HepG2 (cell line): ENCODE measurements around the gene DTYMK. TPM values are rescaled to one million over a fixed set of nuclear protein-coding genes. Genes with fewer than 3 reads are reported as not detected.

ENCODE experiments used
- ARHGAP35 ChIP-seq: sonication (generic); formaldehyde crosslinking; IDR thresholded peaks from 2 replicates; pipeline ENCODE4 v1.9.0; 2022; ENCODE audit warnings: mild to moderate bottlenecking, inconsistent platforms, moderate library complexity, missing genetic modification reagents, borderline replicate concordance
- CHD2 ChIP-seq: IDR thresholded peaks from 2 replicates; pipeline ENCODE4 v1.6.1; 2011; ENCODE audit warnings: low read depth, low read length, improper control_type of control experiment
- DBP ChIP-seq: sonication (generic); formaldehyde crosslinking; IDR thresholded peaks from 2 replicates; pipeline ENCODE4 v1.4.0; 2020; ENCODE audit warnings: missing genetic modification reagents; ENCODE audit errors: not compliant biosample characterization
- ELF1 ChIP-seq: sonication (generic); formaldehyde crosslinking; IDR thresholded peaks from 2 replicates; pipeline ENCODE4 v1.4.0; 2020; ENCODE audit warnings: missing genetic modification reagents
- FOXK1 ChIP-seq: sonication (generic); formaldehyde crosslinking; IDR thresholded peaks from 2 replicates; pipeline ENCODE4 v1.4.0; 2020; ENCODE audit warnings: low read depth, missing genetic modification reagents, borderline replicate concordance
- ONECUT2 ChIP-seq: sonication (generic); formaldehyde crosslinking; IDR thresholded peaks from 2 replicates; pipeline ENCODE4 v1.4.0; 2020; ENCODE audit warnings: missing genetic modification reagents
- PBX3 ChIP-seq: sonication (generic); formaldehyde crosslinking; IDR thresholded peaks from 2 replicates; pipeline ENCODE4 v1.8.1; 2023; ENCODE audit warnings: missing genetic modification reagents, inconsistent platforms, borderline replicate concordance
- POLR2G ChIP-seq: fragments of 200-400 bp; formaldehyde crosslinking; IDR thresholded peaks from 2 replicates; pipeline ENCODE4 v1.6.1; 2018; ENCODE audit warnings: mild to moderate bottlenecking, low read depth, low read length, moderate library complexity
- RARG ChIP-seq: sonication (generic); formaldehyde crosslinking; IDR thresholded peaks from 2 replicates; pipeline ENCODE4 v1.4.0; 2020; ENCODE audit warnings: low read depth, mild to moderate bottlenecking, missing genetic modification reagents
- RORA ChIP-seq: sonication (generic); formaldehyde crosslinking; IDR thresholded peaks from 2 replicates; pipeline ENCODE4 v1.5.0; 2020; ENCODE audit warnings: mild to moderate bottlenecking, missing genetic modification reagents, moderate library complexity
- SMARCC2 ChIP-seq: fragments of 450-650 bp; IDR thresholded peaks from 2 replicates; pipeline ENCODE4 v1.6.1; 2017; ENCODE audit warnings: antibody characterized with exemption, mild to moderate bottlenecking
- TCF7L2 ChIP-seq: IDR thresholded peaks from 2 replicates; pipeline ENCODE4 v1.6.1; 2011; ENCODE audit warnings: mild to moderate bottlenecking, low read depth, low read length, moderate library complexity
- THYN1 ChIP-seq: sonication (generic); formaldehyde crosslinking; IDR thresholded peaks from 2 replicates; pipeline ENCODE4 v1.8.1; 2023; ENCODE audit warnings: low read depth, mild to moderate bottlenecking, moderate library complexity, missing genetic modification reagents, borderline replicate concordance
- TOPORS ChIP-seq: sonication (generic); formaldehyde crosslinking; IDR thresholded peaks from 2 replicates; pipeline ENCODE4 v1.8.0; 2023; ENCODE audit warnings: mild to moderate bottlenecking, missing genetic modification reagents
- ZBTB43 ChIP-seq: sonication (generic); formaldehyde crosslinking; conservative IDR thresholded peaks from 2 replicates; pipeline ENCODE4 v1.4.0; 2020; ENCODE audit warnings: missing genetic modification reagents
- ZNF10 ChIP-seq: sonication (generic); formaldehyde crosslinking; IDR thresholded peaks from 2 replicates; pipeline ENCODE4 v1.4.0; 2020; ENCODE audit warnings: mild to moderate bottlenecking, low read depth, missing genetic modification reagents, borderline replicate concordance
- ZNF205 ChIP-seq: IDR thresholded peaks from 2 replicates; pipeline ENCODE4 v1.6.1; 2018; ENCODE audit warnings: missing biosample characterization, missing genetic modification reagents
- ZNF234 ChIP-seq: sonication (generic); formaldehyde crosslinking; conservative IDR thresholded peaks from 2 replicates; pipeline ENCODE4 v1.5.1; 2020; ENCODE audit warnings: mild to moderate bottlenecking, missing genetic modification reagents
- ZNF296 ChIP-seq: sonication (generic); formaldehyde crosslinking; conservative IDR thresholded peaks from 2 replicates; pipeline ENCODE4 v1.5.0; 2020; ENCODE audit warnings: mild to moderate bottlenecking, missing genetic modification reagents
- ZNF337 ChIP-seq: sonication (generic); formaldehyde crosslinking; IDR thresholded peaks from 2 replicates; pipeline ENCODE4 v1.5.1; 2020; ENCODE audit warnings: missing genetic modification reagents, low read depth, mild to moderate bottlenecking, borderline replicate concordance
- ZNF451 ChIP-seq: sonication (generic); formaldehyde crosslinking; IDR thresholded peaks from 2 replicates; pipeline ENCODE4 v1.5.0; 2020; ENCODE audit warnings: mild to moderate bottlenecking, missing genetic modification reagents
- ZNF468 ChIP-seq: sonication (generic); formaldehyde crosslinking; IDR thresholded peaks from 2 replicates; pipeline ENCODE4 v1.8.0; 2022; ENCODE audit warnings: mild to moderate bottlenecking, moderate library complexity, missing genetic modification reagents
- ZNF703 ChIP-seq: sonication (generic); formaldehyde crosslinking; IDR thresholded peaks from 2 replicates; pipeline ENCODE4 v1.5.1; 2020; ENCODE audit warnings: missing genetic modification reagents, mild to moderate bottlenecking, moderate library complexity, borderline replicate concordance
- ZNF737 ChIP-seq: sonication (generic); formaldehyde crosslinking; IDR thresholded peaks from 2 replicates; pipeline ENCODE4 v1.5.0; 2020; ENCODE audit warnings: missing genetic modification reagents, mild to moderate bottlenecking, borderline replicate concordance
- polyA plus RNA-seq, 8 experiments: library from polyadenylated mRNA; depleted of rRNA in 3 of 8; stranded (reverse) in 7 of 8; unstranded in 1 of 8; fragments of >200 nt; fragmentation: Illumina TruSeq in 4 of 8; extraction: Trizol in 4 of 8; gene quantifications; 2 replicates each; pipeline versions ENCODE4 v1.2.1 to v1.2.3, GENCODE V29; 2011 to 2016; ENCODE audit warnings: low read depth in 4 of 8, missing spikeins in 1 of 8, mixed read lengths in 1 of 8; ENCODE audit not compliant: insufficient read depth in 1 of 8
- total RNA-seq, 5 experiments: library from RNA; depleted of rRNA; stranded (reverse); fragments of >200 nt; fragmentation: Illumina TruSeq; extraction: Trizol; gene quantifications; 2 replicates each; pipeline ENCODE4 v1.2.3, GENCODE V29; 2016; ENCODE audit warnings: low read depth in 1 of 5

Gene DTYMK
- total and polyA plus RNA-seq, 2 of the 13 experiments (the other 11 are each of a cell fraction or from before 2014, with no cell fraction given) = 57.5 to 134 TPM

GRCh38 chr2:241637018-241637794 is 49.4 kb downstream of the DTYMK start, which contains the start of the genes ATG4B and THAP4 (continued):
- TF ChIP-seq PBX3 (CRISPR knock-in tag) (no peak), ZNF234 (no peak), TCF7L2 (no peak), RARG (0 out of 2 replicates have a peak, but pooled peaks have one; percentile 61), ZNF451 (CRISPR knock-in tag) (peak; percentile 95), ZNF337 (CRISPR knock-in tag) (no peak), ONECUT2 (0 out of 2 replicates have a peak, but pooled peaks have one; percentile 19), THYN1 (no peak), SMARCC2 (no peak), ZNF737 (no peak), POLR2G (peak; percentile 91), TOPORS (CRISPR knock-in tag) (peak; percentile 36; the same call in 1 of the 2 replicates), ZBTB43 (CRISPR knock-in tag) (peak; percentile 5), ZNF10 (CRISPR knock-in tag) (no peak), ELF1 (CRISPR knock-in tag) (peak; percentile 69), DBP (CRISPR knock-in tag) (peak; percentile 76), ZNF703 (CRISPR knock-in tag) (peak; percentile 83; the same call in 1 of the 2 replicates), ZNF296 (CRISPR knock-in tag) (no peak), ZNF205 (CRISPR knock-in tag) (peak; percentile 90), FOXK1 (CRISPR knock-in tag) (peak; percentile 94), RORA (CRISPR knock-in tag) (no peak), CHD2 (0 out of 2 replicates have a peak, but pooled peaks have one; percentile 17), ARHGAP35 (peak; percentile 78), ZNF468 (no peak)
